HG03095 (cell line): Measurements from ENCODE around the gene LASP1.
"Not testable (repeated sequence)": the region's sequence is repeated elsewhere in the genome, so short reads cannot be mapped to it uniquely, and the experiment has no call there.

Source experiments
- ATAC-seq: cut with Tn5 transposase; IDR thresholded peaks from one replicate; pipeline ENCODE4 v1.9.1; 2021; ENCODE audit warnings: moderate library complexity; ENCODE audit not compliant: unreplicated experiment

LASP1 gene

GRCh38 chr17:38906460-38907228, 36.8 kb downstream of the LASP1 start:
- ATAC-seq, result no peak

DNA sequence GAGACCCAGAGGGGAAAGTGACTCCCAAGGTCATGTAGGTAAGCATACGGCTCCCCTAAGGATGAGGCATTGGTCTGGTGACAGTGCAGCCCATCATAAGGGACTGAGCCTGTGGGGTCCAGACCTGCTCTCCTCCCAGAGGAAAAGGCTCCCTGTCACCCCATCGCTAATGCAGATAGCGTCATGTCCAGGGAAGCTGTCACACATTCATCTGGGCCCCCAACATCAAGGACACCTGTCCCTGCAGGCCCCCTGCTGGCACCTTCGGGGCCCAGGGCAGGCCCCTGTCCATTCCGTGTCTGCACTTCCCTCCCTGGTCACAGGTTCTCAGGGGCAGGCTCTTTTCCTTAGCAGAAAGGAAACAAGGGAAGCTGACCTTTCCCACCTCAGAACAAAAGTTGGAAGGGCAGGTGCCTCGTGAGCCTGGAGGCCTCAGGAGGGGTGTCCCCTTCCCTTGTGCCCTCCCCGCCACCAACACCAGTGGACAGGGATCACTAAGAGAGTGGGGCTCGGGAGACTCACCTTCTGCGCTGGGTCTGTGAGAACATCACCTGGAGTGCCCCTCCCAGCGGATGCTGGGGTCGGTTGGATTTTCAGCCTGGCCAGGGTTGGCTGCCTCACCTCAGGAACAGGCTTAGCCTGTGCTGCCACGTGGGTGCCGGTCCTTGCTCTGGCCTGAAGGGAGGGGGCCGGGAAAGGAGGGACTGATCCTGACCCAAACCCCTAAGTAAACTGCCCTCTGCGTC, 38.2 kb downstream of the LASP1 start:
- no peak for ATAC-seq

- ATAC-seq, result no peak
Measured at GRCh38 chr17:38908676-38909181, 38.9 kb downstream of the LASP1 start.

DNA sequence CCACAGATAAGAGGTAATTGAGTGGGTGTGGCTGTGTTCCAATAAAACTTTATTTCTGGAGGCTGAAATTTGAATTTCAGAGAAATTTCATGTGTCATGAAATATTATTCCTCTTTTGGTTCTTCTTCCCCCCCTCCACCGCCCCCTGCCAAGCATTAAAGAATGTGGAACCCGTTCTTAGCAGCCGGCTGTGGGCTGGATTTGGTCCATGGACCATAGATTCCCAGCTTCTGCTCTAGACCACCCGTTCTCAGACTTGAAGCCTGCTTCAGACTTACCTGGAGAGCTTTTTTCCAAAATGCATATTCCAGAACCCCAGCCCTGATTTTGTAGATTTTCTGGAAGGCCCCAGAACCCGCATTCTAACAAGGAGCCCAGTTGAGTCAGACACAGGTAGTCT, 40.5 kb downstream of the LASP1 start:
- ATAC-seq, result no peak

DNA sequence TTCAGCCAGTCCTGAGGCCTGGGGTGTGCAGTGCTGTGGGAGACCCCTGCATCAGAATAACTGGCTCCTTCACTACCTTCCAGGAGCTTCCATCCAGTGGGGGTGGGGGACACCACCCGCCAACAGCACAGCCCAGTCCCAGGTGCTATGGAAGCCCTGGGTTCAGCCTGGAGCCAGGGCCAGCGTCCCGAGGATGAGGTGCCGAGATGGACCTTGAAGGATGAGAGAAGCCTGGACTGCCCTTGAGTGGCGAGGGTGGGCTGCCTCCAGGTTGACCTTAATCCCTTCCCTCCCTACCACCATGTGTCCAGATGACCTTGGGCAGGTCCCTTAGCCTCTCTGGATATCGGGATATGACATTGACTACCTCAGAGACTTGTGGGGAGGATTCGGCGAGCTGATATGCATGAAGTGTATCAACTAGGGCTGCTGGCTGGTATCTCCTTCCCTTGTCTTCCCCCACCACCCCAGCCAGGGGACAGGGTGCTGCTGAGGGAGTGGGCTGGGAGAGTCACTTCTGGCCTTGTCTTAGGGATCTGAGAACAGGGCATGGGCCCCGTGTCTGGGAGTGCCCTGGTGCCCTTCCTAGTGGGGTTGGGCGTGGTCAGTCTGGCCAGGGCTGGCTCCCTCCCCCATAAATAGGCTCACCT, 41.3 kb downstream of the LASP1 start:
- no peak for ATAC-seq

DNA sequence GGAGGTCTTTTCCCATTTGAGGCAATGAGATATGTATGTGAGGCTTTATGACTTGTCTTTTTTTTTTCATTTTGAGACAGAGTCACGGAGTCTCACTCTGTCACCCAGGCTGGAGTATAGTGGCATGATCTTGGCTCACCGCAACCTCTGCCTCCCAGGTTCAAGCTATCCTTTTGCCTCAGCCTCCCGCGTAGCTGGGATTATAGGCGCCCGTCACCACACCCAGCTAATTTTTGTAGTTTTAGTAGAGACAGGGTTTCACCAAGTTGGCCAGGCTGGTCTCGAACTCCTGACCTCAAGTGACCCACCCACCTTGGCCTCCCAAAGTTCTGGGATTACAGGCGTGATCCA, 41.8 kb downstream of the LASP1 start:
- not testable (repeated sequence) for ATAC-seq

GRCh38 chr17:38912221-38912813, 42.5 kb downstream of the LASP1 start:
- ATAC-seq, result no peak

DNA sequence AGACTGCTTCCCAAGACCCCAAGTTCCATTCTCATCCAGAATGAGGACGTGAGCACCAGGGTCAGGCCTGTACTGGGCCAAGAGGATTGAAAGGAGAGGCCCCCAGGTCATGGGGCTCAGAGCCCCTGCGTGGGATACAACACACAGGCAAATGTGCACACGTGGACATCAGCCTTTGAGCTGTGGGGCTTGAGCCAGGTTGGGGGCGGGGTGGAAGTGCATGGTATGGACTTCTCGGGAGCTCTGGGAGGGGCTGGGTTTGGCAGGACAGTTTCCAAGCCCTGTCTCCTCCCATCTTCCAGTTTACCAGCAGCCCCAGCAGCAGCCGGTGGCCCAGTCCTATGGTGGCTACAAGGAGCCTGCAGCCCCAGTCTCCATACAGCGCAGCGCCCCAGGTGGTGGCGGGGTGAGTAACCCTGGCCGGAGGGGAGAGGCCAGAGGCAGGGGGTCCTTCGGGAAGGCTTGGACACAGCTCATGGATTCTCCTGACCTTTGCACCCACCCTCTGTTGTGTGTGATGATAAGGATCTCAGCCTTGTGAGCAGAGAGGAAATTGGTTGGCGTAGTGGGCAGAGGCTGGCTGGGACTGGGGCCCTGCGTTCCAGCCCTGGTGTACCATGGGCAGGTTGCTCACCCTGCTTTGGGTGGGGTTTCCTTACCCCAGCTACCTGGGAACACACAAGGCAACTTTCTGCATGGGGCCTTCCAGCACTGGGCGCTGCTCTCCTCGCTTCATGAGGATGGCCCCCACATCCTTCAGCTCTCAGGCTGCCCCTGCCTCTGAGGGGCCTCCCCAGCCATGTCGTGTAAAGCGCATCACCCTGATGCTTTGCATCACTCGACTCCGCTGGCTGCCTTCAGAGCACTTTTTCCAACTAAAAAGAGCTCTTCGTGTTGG, 45.1 kb downstream of the LASP1 start:
- ATAC-seq, result no peak

- ATAC-seq, result no peak
Measured at GRCh38 chr17:38915639-38915995, 45.8 kb downstream of the LASP1 start.

GRCh38 chr17:38916771-38917170, 46.9 kb downstream of the LASP1 start:
- ATAC-seq, result no peak

- no peak for ATAC-seq
Measured at GRCh38 chr17:38917259-38917658, 47.4 kb downstream of the LASP1 start.

DNA sequence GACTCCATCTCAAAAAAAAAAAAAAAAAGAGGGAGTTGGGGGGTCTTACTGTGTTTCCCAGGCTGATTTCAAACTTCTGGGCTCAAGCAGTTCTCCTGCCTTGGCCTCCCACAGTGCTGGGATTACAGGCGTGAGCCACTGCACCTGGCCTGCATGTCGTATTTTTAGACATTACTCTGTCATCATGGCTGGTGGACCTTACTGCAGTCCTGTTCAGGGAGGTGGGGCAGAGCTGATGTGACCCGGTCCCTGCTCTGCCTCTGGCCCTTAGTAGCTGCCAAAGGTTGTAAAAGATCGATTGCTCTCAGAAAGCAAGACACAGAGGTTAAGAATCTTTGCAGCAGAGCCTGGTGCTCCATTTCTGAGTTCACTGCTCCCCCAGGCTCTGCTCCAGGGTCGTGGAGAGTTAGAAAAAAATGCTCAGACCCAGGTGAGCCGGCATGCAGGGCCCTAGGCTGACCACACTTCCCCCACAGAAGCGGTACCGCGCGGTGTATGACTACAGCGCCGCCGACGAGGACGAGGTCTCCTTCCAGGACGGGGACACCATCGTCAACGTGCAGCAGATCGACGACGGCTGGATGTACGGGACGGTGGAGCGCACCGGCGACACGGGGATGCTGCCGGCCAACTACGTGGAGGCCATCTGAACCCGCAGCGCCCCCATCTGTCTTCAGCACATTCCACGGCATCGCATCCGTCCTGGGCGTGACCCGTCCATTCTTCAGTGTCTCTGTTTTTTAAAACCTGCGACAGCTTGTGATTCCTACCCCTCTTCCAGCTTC, 48.5 kb downstream of the LASP1 start:
- no peak for ATAC-seq

DNA sequence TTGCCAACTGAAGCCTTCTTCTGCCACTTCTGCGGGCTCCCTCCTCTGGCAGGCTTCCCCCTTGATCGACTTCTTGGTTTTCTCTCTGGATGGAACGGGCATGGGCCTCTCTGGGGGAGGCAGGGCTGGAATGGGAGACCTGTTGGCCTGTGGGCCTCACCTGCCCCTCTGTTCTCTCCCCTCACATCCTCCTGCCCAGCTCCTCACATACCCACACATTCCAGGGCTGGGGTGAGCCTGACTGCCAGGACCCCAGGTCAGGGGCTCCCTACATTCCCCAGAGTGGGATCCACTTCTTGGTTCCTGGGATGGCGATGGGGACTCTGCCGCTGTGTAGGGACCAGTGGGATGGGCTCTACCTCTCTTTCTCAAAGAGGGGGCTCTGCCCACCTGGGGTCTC, 49.1 kb downstream of the LASP1 start:
- no peak for ATAC-seq

- no peak for ATAC-seq
Measured at GRCh38 chr17:38919316-38920078, 49.6 kb downstream of the LASP1 start.

DNA sequence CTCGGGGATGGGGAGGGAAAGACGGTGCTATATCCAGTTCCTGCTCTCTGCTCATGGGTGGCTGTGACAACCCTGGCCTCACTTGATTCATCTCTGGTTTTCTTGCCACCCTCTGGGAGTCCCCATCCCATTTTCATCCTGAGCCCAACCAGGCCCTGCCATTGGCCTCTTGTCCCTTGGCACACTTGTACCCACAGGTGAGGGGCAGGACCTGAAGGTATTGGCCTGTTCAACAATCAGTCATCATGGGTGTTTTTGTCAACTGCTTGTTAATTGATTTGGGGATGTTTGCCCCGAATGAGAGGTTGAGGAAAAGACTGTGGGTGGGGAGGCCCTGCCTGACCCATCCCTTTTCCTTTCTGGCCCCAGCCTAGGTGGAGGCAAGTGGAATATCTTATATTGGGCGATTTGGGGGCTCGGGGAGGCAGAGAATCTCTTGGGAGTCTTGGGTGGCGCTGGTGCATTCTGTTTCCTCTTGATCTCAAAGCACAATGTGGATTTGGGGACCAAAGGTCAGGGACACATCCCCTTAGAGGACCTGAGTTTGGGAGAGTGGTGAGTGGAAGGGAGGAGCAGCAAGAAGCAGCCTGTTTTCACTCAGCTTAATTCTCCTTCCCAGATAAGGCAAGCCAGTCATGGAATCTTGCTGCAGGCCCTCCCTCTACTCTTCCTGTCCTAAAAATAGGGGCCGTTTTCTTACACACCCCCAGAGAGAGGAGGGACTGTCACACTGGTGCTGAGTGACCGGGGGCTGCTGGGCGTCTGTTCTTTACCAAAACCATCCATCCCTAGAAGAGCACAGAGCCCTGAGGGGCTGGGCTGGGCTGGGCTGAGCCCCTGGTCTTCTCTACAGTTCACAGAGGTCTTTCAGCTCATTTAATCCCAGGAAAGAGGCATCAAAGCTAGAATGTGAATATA, 50.8 kb downstream of the LASP1 start:
- no peak for ATAC-seq

GRCh38 chr17:38921756-38922411, 52.0 kb downstream of the LASP1 start:
- no peak for ATAC-seq

GRCh38 chr17:38922538-38923297, 52.9 kb downstream of the LASP1 start:
- no peak for ATAC-seq
